Panc1 (cell line): ENCODE results near the gene HEPACAM2. TPM values are rescaled to one million over a fixed set of nuclear protein-coding genes. Genes with fewer than 3 reads are reported as not detected.

Source experiments
- ATAC-seq: fragments of 200-7000 bp; cut with Tn5 transposase; 2 replicates; pipeline ENCODE4 v1.9.1; 2020; ENCODE audit warnings: mild to moderate bottlenecking, moderate library complexity
- BruUV-seq: library from RNA; stranded (reverse); fragments of 400-500 nt; replicated peaks from 2 replicates; lab custom pipeline; 2021; lab: Mats Ljungman, UMichigan
- CTCF ChIA-PET: fragments of 300-600 bp; sonication (Branson Sonifier 250); formaldehyde crosslinking; loops from one replicate; lab custom pipeline; 2022; ENCODE audit warnings: antibody characterized with exemption; lab: Charles Lee
- POLR2A ChIA-PET: fragments of 300-600 bp; sonication (Branson Sonifier 250); formaldehyde crosslinking; loops from one replicate; lab custom pipeline; 2022; ENCODE audit warnings: antibody characterized with exemption; lab: Charles Lee
- DNase-seq: peaks from one replicate; pipeline ENCODE4 v3.0.0-alpha.2; 2010; ENCODE audit warnings: low read depth, low spot score
- H3K27ac ChIP-seq: 2 replicates; pipeline ENCODE4 v1.5.1; 2011; ENCODE audit warnings: mild to moderate bottlenecking, low read length, inconsistent platforms
- H3K27me3 ChIP-seq: fragments of 200-500 bp; sonication (Bioruptor generic); 2 replicates; pipeline ENCODE4 v1.6.0; 2014; ENCODE audit warnings: low read length, inconsistent platforms; ENCODE audit not compliant: control insufficient read depth, insufficient read depth
- H3K36me3 ChIP-seq: fragments of 200-500 bp; sonication (Bioruptor generic); 2 replicates; pipeline ENCODE4 v1.5.1; 2014; ENCODE audit warnings: inconsistent platforms, mild to moderate bottlenecking, low read length, moderate library complexity; ENCODE audit not compliant: control insufficient read depth, insufficient read depth
- H3K4me1 ChIP-seq: 2 replicates; pipeline ENCODE4 v1.5.1; 2011; ENCODE audit warnings: inconsistent platforms, mild to moderate bottlenecking, low read length, moderate library complexity; ENCODE audit not compliant: control insufficient read depth, insufficient read depth
- H3K4me3 ChIP-seq, 2 experiments: 2 replicates each; pipeline ENCODE4 v1.5.1; 2011 to 2012; ENCODE audit warnings: low read depth in 2 of 2, low read length in 2 of 2, mild to moderate bottlenecking in 2 of 2, inconsistent platforms in 1 of 2, moderate library complexity in 1 of 2
- H3K9me3 ChIP-seq: fragments of 200-500 bp; sonication (Bioruptor generic); 2 replicates; pipeline ENCODE4 v1.5.1; 2014; ENCODE audit warnings: low read depth, mild to moderate bottlenecking, inconsistent platforms, low read length, moderate library complexity; ENCODE audit not compliant: control insufficient read depth, insufficient read depth
- CTCF ChIP-seq: fragments of 450-650 bp; IDR thresholded peaks from 2 replicates; pipeline ENCODE4 v1.5.1; 2017; ENCODE audit warnings: mild to moderate bottlenecking
- POLR2AphosphoS5 ChIP-seq: IDR thresholded peaks from 2 replicates; pipeline ENCODE4 v1.6.1; 2012; ENCODE audit warnings: mild to moderate bottlenecking, low read depth, low read length, moderate library complexity
- REST ChIP-seq, 2 experiments: IDR thresholded peaks; 2 replicates each; pipeline ENCODE4 v1.6.1; 2011 to 2012; ENCODE audit warnings: low read depth in 2 of 2, control low read depth in 1 of 2, low read length in 1 of 2, mild to moderate bottlenecking in 1 of 2, moderate library complexity in 1 of 2; ENCODE audit not compliant: insufficient read depth in 1 of 2
- SIN3A ChIP-seq: IDR thresholded peaks from 2 replicates; pipeline ENCODE4 v1.6.1; 2012; ENCODE audit warnings: low read depth, mild to moderate bottlenecking, low read length, moderate library complexity, borderline replicate concordance; ENCODE audit not compliant: insufficient read depth
- TCF7L2 ChIP-seq: IDR thresholded peaks from 2 replicates; pipeline ENCODE4 v1.6.1; 2011; ENCODE audit warnings: mild to moderate bottlenecking, low read depth, low read length, inconsistent platforms
- in situ Hi-C: cut with HindIII; loops from 2 replicates; pipeline ENCODE4 v1.10.0; 2016; ENCODE audit warnings: low sequenced_read_pairs, low pct_unique_long_range_greater_than_20kb
- intact Hi-C: fragments of 100-400 bp; cut with micrococcal nuclease; formaldehyde crosslinking; loops from one replicate; pipeline ENCODE4 v1.10.0; 2022; ENCODE audit not compliant: unreplicated experiment
- total RNA-seq: library from RNA; stranded (reverse); gene quantifications from one replicate; pipeline ENCODE4 v1.2.1, GENCODE V29; 2021; ENCODE audit not compliant: unreplicated experiment

Gene HEPACAM2
- total RNA-seq, 1 experiment from 2014 or later, result not detected

DNA sequence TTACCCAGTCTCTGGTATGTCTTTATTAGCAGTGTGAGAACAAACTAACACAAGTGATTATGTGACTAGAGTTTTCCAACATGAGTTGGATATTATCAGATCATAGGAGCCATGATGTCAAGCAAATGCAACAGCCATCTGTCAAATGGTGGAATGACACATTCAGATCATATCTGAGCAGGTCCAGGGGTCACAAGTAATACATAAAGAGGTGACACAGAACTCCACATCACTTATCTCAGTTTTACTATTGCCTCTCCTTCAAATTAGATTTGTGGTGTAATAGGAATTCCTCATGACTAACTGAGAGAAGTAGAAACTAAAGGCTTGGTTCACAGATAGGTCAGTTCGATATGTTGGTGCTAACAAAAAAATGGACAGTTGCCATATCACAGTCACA is 65.9 kb downstream of the HEPACAM2 start:
- H3K4me3 ChIP-seq, result no peak overlapping the region
- TF ChIP-seq TCF7L2, result no peak
- TF ChIP-seq SIN3A, result no peak
- no peak for TF ChIP-seq REST (IDR thresholded peaks at IDR 0.05; ENCODE audit: insufficient read depth in 1 of 2, low read depth in 2 of 2, low read length in 1 of 2)
- TF ChIP-seq CTCF, result no peak
- TF ChIP-seq POLR2AphosphoS5, result no peak
- H3K27me3 ChIP-seq, result no peaks in the 10 kb centered on the region
- H3K36me3 ChIP-seq, result no peaks in the 10 kb centered on the region
- BruUV-seq, result no TSS peak
- ChIA-PET CTCF (no interaction called here), POLR2A (no interaction called here)
- in situ Hi-C loops, result no loop called here
- no peak for DNase-seq
- H3K27ac ChIP-seq, result no peak overlapping the region
- no peak for ATAC-seq
- intact Hi-C loops, result no loop called here
- no peaks in the 10 kb centered on the region for H3K4me1 ChIP-seq
- H3K9me3 ChIP-seq, result no peaks in the 10 kb centered on the region

GRCh38 chr7:93159490-93159889 is 66.8 kb downstream of the HEPACAM2 start:
- TF ChIP-seq REST (IDR thresholded peaks at IDR 0.05; ENCODE audit: insufficient read depth in 1 of 2, low read depth in 2 of 2, low read length in 1 of 2) (no peak), SIN3A (no peak), CTCF (no peak), TCF7L2 (no peak), POLR2AphosphoS5 (no peak)
- Histone ChIP-seq H3K27ac (no peak overlapping the region), H3K4me3 (no peak overlapping the region), H3K9me3 (no peaks in the 10 kb centered on the region), H3K4me1 (no peaks in the 10 kb centered on the region), H3K36me3 (no peaks in the 10 kb centered on the region), H3K27me3 (no peaks in the 10 kb centered on the region)
- ATAC-seq (no peak), DNase-seq (no peak)
- ChIA-PET CTCF (no interaction called here), POLR2A (no interaction called here)
- no TSS peak for BruUV-seq
- intact Hi-C loops (no loop called here), in situ Hi-C loops (no loop called here)
